Caco-2 (cell line): ENCODE measurements around the gene TEAD1. TPM values are rescaled to one million over a fixed set of nuclear protein-coding genes. Genes with fewer than 3 reads are reported as not detected.

Experiments
- BruUV-seq: library from RNA; stranded (reverse); fragments of 400-500 nt; replicated peaks from 2 replicates; lab custom pipeline; 2021; lab: Mats Ljungman, UMichigan
- CTCF ChIA-PET: fragments of 300-600 bp; sonication (Branson Sonifier 250); formaldehyde crosslinking; loops from one replicate; lab custom pipeline; 2022; ENCODE audit warnings: antibody characterized with exemption; lab: Charles Lee
- POLR2A ChIA-PET: fragments of 300-600 bp; sonication (Branson Sonifier 250); formaldehyde crosslinking; loops from one replicate; lab custom pipeline; 2022; ENCODE audit warnings: antibody characterized with exemption; lab: Charles Lee
- DNase-seq, 2 experiments: peaks; one replicate each; pipeline versions ENCODE4 v3.0.0 to v3.0.0-alpha.2; 2020 to 2022
- H3K27me3 ChIP-seq: replicated peaks from 2 replicates; pipeline ENCODE4 v1.6.0; 2011; ENCODE audit warnings: low read length; ENCODE audit not compliant: control insufficient read depth, insufficient read depth
- H3K36me3 ChIP-seq: 2 replicates; pipeline ENCODE4 v1.5.1; 2011; ENCODE audit warnings: low read length; ENCODE audit not compliant: control insufficient read depth, insufficient read depth
- H3K4me1 ChIP-seq: fragments of 250-450 bp; sonication (Bioruptor Pico); 2 replicates; pipeline ENCODE4 v1.5.1; 2020; ENCODE audit warnings: mild to moderate bottlenecking
- H3K4me3 ChIP-seq: 2 replicates; pipeline ENCODE4 v1.5.1; 2011; ENCODE audit warnings: low read depth, mild to moderate bottlenecking, control low read depth, low read length
- H3K9me3 ChIP-seq: fragments of 250-450 bp; sonication (Bioruptor Pico); 2 replicates; pipeline ENCODE4 v1.5.1; 2020; ENCODE audit warnings: mild to moderate bottlenecking, moderate library complexity
- H3K27ac Mint-ChIP-seq: one replicate; pipeline ENCODE4 v1.8.0; 2022; ENCODE audit warnings: mixed read lengths; ENCODE audit not compliant: unreplicated experiment
- H3K27me3 Mint-ChIP-seq: one replicate; pipeline ENCODE4 v1.8.0; 2022; ENCODE audit warnings: mixed read lengths; ENCODE audit not compliant: insufficient read depth, unreplicated experiment
- H3K36me3 Mint-ChIP-seq: one replicate; pipeline ENCODE4 v1.8.0; 2022; ENCODE audit warnings: mild to moderate bottlenecking, mixed read lengths; ENCODE audit not compliant: insufficient read depth, unreplicated experiment
- H3K4me1 Mint-ChIP-seq: one replicate; pipeline ENCODE4 v1.8.0; 2022; ENCODE audit warnings: low read depth, mixed read lengths; ENCODE audit not compliant: unreplicated experiment
- H3K4me3 Mint-ChIP-seq: one replicate; pipeline ENCODE4 v1.8.0; 2022; ENCODE audit warnings: mild to moderate bottlenecking, moderate library complexity, mixed read lengths; ENCODE audit not compliant: unreplicated experiment
- H3K9me3 Mint-ChIP-seq: one replicate; pipeline ENCODE4 v1.8.0; 2022; ENCODE audit warnings: mixed read lengths; ENCODE audit not compliant: unreplicated experiment
- CTCF ChIP-seq, 2 experiments: fragments of 200-600 bp in 1 of 2; IDR thresholded peaks; 1 replicate in 1 of 2; 2 replicates in 1 of 2; pipeline versions ENCODE4 v1.5.1 to v1.8.0; 2011 to 2022; ENCODE audit warnings: antibody characterized with exemption in 1 of 2, control low read depth in 1 of 2, inconsistent platforms in 1 of 2, low read depth in 1 of 2, low read length in 1 of 2, mild to moderate bottlenecking in 1 of 2, moderate library complexity in 1 of 2; ENCODE audit not compliant: insufficient read depth in 1 of 2, severe bottlenecking in 1 of 2, unreplicated experiment in 1 of 2
- intact Hi-C: fragments of 100-400 bp; cut with micrococcal nuclease; formaldehyde crosslinking; loops from one replicate; pipeline ENCODE4 v1.10.0; 2022; ENCODE audit not compliant: unreplicated experiment
- total RNA-seq: library from RNA; stranded (reverse); gene quantifications from 2 replicates; pipeline ENCODE4 v1.2.3, GENCODE V29; 2022

The TEAD1 gene
- total RNA-seq, 1 experiment from 2014 or later: 144 TPM

- POLR2A ChIA-PET: no interaction called here
- no peak overlapping the region for H3K4me3 Mint-ChIP-seq
- TF ChIP-seq CTCF (IDR thresholded peaks at IDR 0.05; ENCODE audit: insufficient read depth in 1 of 2, low read depth in 1 of 2, low read length in 1 of 2, severe bottlenecking in 1 of 2, unreplicated experiment in 1 of 2): no peak
- no peak for DNase-seq
- no peaks in the 10 kb centered on the region for H3K9me3 ChIP-seq
- no peaks in the 10 kb centered on the region for H3K4me1 ChIP-seq
- no peaks in the 10 kb centered on the region for H3K9me3 Mint-ChIP-seq
- no TSS peak for BruUV-seq
- no peaks in the 10 kb centered on the region for H3K36me3 ChIP-seq
- no peaks in the 10 kb centered on the region for H3K36me3 Mint-ChIP-seq
- H3K27me3 Mint-ChIP-seq: peaks cover 5% of the 10 kb centered on the region
- no peak overlapping the region for H3K27ac Mint-ChIP-seq
- intact Hi-C loops: loop anchor here (10.0 kb wide), 1 partner anchor 377 kb away; no protein-coding TSS in a partner anchor
- CTCF ChIA-PET: no interaction called here
- H3K27me3 ChIP-seq: no peaks in the 10 kb centered on the region
- H3K4me3 ChIP-seq: no peak overlapping the region
- no peaks in the 10 kb centered on the region for H3K4me1 Mint-ChIP-seq
These were observed 293.9 kb downstream of the TEAD1 start for GRCh38 chr11:12968101-12968500.

- H3K27ac Mint-ChIP-seq: no peak overlapping the region
- Histone ChIP-seq H3K4me1 (no peaks in the 10 kb centered on the region), H3K9me3 (no peaks in the 10 kb centered on the region), H3K36me3 (no peaks in the 10 kb centered on the region), H3K27me3 (no peaks in the 10 kb centered on the region), H3K4me3 (no peak overlapping the region)
- no peaks in the 10 kb centered on the region for H3K9me3 Mint-ChIP-seq
- DNase-seq: no peak
- peaks cover 5% of the 10 kb centered on the region for H3K27me3 Mint-ChIP-seq
- H3K4me3 Mint-ChIP-seq: no peak overlapping the region
- CTCF ChIA-PET: no interaction called here
- no TSS peak for BruUV-seq
- H3K4me1 Mint-ChIP-seq: no peaks in the 10 kb centered on the region
- intact Hi-C loops: loop anchor here (10.0 kb wide), 1 partner anchor 376 kb away; no protein-coding TSS in a partner anchor
- no peaks in the 10 kb centered on the region for H3K36me3 Mint-ChIP-seq
- POLR2A ChIA-PET: no interaction called here
- no peak for TF ChIP-seq CTCF (IDR thresholded peaks at IDR 0.05; ENCODE audit: insufficient read depth in 1 of 2, low read depth in 1 of 2, low read length in 1 of 2, severe bottlenecking in 1 of 2, unreplicated experiment in 1 of 2)
These were observed 294.6 kb downstream of the TEAD1 start for GRCh38 chr11:12968826-12969225.

GRCh38 chr11:12971955-12972354 is 297.7 kb downstream of the TEAD1 start:
- Mint-ChIP-seq H3K4me3 (no peak overlapping the region), H3K36me3 (no peaks in the 10 kb centered on the region), H3K27me3 (peaks cover 5% of the 10 kb centered on the region), H3K9me3 (no peaks in the 10 kb centered on the region), H3K27ac (no peak overlapping the region), H3K4me1 (no peaks in the 10 kb centered on the region)
- Histone ChIP-seq H3K4me1 (no peaks in the 10 kb centered on the region), H3K27me3 (no peaks in the 10 kb centered on the region), H3K9me3 (no peaks in the 10 kb centered on the region), H3K36me3 (no peaks in the 10 kb centered on the region), H3K4me3 (no peak overlapping the region)
- DNase-seq: no peak
- TF ChIP-seq CTCF (IDR thresholded peaks at IDR 0.05; ENCODE audit: insufficient read depth in 1 of 2, low read depth in 1 of 2, low read length in 1 of 2, severe bottlenecking in 1 of 2, unreplicated experiment in 1 of 2): no peak
- intact Hi-C loops: no loop called here
- POLR2A ChIA-PET: no interaction called here
- no TSS peak for BruUV-seq
- CTCF ChIA-PET: no interaction called here
